Activated T-cell treated with anti-CD3 and anti-CD28 coated beads, Interleukin-2, amount 50 U/mL, for 48 hours (primary cell): ENCODE results near the gene ROMO1.
"Not testable (repeated sequence)": the region's sequence is repeated elsewhere in the genome, so short reads cannot be mapped to it uniquely, and the experiment has no call there.

Source experiments
- DNase-seq, 2 experiments: peaks; one replicate each; pipeline ENCODE4 v3.0.0-alpha.2; 2020

ROMO1 gene

DNA sequence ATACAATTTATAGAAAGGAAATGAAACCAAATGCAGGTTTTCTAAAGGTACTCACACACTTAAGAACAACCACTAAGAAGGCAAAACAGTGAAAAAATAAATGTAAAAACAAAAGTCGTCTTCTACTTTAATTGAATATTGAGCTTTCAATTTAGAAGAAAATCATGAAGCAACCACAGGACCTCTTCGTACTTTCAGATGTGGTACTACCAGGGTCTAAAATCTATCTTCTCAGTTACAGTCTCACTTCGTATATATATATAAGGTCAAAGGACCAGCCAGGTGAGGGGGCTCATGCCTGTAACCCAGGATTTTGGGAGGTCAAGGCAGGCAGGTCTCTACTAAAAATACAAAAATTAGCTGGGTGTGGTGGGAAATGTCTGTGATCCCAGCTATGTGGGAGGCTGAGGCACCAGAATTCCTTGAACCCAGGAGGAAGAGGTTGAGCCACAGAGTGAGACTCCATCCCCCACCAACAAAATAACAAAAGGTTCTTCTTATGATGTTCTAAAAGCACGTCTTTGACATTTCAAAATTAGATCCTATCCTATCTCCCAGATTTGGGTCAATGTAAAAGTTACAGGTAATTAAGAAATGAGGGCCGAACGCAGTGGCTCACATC is 12.5 kb downstream of the ROMO1 start:
- no peak for DNase-seq

DNA sequence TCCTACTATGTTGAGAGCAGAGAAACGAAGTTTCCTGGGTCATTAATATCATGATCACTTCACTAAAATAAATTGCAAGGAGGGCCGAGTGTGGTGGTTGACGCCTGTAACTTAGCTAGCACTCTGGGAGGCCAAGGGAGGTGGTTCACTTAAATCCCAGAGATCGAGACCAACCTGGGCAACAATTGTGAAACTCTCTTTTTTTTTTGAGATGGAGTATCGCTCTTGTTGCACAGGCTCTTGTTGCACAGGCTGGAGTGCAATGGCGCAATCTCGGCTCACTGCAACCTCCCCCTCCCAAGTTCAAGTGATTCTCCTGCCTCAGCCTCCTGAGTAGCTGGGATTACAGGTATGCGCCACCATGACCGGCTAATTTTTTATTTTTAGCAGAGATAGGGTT is 13.9 kb downstream of the ROMO1 start:
- not testable (repeated sequence) for DNase-seq

DNA sequence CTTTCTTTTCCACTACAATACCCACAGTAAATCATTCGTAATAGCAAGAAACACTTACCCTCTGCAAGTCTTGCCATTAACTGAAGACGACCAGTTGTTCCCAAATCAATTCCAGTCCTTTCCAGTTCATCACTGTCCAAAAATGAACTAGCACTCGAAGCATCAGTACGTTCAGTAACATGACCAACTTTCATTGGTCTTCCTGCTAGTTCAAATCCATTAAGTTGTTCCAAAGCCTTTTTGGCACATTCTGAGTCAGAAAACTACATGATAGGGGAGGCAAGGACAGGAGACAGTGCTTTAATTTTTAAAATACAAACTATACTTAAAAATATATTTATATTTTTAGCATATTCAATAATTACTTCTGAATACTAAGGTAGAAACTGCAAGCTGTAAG is 14.9 kb downstream of the ROMO1 start:
- DNase-seq, result no peak

DNA sequence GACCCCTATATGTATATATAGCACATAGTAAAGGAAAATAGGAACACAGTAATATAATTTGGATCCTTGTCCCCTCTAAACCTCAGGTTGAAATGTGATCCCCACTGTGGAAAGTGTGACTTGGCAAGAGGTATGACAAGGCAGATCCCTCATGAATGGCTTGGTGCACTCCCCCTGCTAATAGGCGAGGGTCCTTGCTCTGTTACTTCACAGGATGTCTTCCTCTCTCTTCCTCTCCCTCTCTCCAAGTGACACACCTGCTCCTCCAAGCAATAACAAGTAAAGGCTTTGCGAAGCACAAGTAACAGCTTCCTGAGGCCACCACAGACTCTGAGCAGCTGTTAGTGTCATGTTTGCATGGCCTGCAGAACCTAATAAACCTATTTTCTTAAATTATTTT is 16.4 kb downstream of the ROMO1 start:
- DNase-seq, result no peak

DNA sequence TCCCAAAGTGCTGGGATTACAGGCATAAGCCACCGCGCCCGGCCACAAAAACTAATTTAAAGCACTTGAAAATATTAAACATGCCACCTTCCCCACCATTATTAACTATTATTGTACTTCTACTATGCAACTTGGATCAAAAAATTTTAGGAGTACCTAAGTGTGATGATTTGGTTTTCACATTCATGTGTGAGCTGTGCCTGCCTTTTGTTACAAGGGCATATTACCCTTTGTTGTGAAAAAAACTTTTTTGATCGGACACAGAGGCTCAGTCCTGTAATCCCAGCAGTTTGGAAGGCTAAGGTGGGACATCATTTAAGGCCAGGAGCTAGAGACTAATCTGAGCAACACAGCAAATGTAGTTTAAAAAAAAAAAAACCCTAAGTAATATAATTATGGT is 17.1 kb downstream of the ROMO1 start:
- DNase-seq, result no peak

DNA sequence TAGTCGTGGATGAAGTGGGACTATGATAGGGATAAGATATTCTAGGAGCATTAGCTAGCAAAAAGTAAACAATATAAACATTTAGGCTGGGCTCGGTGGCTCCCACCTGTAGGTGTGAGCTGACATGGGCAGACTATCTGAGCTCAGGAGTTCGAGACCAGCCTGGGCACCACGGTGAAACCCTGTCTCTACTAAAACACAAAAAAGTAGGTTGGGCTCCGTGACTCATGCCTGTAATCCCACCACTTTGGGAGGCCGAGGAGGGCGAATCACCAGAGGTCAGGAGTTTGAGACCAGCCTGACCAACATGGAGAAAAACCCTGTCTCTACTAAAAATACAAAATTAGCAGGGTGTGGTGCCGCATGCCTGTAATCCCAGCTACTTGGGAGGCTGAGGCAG is 19.1 kb downstream of the ROMO1 start:
- DNase-seq, result peak in 1 of 2 experiments; percentile 29

DNA sequence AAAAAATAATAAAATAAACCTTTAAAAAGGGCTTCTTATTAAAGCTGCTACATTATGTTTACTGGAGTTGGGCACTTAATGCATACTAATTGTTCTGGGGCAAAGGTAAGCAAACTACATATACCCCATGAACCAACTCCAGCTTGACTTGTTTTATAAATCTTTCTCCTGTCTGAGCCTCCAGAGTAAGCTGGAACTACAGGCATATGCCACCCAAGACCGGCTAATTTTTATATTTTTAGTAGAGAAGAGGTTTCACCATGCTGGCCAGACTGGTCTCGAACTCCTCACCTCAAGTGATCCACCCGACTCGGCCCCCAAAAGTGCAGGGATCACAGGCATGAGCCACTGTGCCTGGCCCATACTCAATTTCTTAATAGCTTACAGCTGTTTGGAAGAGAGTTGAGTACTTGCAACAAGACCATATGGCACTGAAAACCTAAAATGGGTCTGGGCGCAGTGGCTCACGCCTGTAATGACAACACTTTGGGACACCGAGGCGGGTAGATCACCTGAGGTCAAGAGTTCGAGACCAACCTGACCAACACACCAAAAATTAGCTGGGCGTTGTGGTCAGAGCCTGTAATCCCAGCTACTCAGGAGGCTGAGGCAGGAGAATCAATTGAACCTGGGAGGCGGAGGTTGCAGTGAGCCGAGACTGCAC is 19.9 kb downstream of the ROMO1 start:
- DNase-seq, result peak in 1 of 2 experiments; percentile 32

DNA sequence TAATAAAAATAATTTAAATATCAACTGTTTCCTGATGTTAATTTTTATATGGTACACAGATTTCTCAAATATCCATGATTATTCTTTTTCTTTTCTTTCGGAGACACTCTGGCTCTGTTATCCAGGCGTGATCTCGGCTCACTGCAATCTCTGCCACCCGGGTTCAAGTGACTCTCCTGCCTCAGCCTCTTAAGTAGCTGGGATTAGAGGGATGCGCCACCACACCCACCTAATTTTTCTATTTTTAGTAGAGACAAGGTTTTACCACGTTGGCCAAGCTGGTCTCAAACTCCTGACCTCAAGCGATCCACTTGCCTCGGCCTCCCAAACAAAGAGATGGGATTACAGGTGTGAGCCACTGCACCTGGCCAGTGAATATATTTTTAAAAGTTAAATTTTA is 20.5 kb downstream of the ROMO1 start:
- no peak for DNase-seq

DNA sequence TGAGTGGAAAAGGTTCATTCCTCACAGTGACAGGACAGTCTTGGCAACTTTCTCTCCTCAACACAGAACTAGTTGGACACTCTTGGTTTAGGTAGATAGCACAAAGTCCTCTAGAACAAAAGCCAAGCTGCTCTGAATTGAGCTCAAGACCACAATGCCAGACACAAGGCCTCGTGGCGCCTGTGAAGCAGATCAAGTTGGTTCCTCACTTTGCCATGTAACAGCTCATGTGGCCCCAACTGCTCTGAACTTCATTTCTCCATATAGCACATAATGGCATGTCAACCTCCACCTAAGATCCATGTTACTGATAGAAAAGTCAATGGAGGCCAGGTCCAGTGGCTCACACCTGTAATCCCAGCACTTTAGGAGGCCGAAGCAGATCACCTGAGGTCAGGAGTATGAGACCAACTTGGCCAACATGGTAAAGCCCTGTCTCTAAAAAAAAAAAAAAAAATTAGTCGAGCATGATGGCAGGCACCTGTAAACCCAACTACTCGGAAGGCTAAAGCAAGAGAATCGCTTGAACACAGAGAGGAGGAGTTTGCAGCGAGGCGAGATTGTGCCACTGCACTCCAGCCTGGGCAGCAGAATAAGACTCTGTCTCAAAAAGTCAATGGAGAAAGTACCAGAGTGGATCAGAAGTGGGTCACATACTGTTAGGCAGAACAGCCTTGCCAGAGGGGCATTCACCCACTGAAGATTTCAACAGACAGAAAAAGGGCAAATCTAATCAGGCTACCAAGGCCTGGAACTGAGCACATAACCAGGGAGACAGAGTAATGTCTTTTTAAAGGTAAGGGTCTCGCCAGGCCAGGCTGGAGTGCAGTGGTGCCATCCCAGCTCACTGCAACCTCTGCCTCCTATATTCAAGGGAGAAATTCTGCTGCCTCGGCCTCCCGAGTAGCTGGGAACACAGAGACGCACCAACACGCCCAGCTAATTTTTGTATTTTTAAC is 21.2 kb downstream of the ROMO1 start:
- no peak for DNase-seq

DNA sequence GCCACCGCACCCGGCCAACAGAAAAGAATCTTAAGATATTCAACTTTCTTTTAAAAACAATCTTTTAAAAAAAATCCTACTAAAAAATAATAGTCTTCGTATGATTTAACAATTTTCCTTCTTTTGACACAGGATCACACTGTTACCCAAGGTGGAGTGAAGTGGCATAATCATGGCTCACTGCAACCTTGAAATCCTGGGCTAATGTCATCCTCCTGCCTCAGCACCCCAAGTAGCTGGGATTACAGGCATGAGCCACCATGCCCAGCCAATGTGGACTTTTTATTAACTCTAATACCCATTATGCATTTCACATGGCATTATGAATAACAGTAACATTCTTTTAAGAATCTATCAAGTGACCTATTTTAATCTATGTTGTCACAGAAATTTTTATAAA is 22.0 kb downstream of the ROMO1 start:
- DNase-seq, result no peak

DNA sequence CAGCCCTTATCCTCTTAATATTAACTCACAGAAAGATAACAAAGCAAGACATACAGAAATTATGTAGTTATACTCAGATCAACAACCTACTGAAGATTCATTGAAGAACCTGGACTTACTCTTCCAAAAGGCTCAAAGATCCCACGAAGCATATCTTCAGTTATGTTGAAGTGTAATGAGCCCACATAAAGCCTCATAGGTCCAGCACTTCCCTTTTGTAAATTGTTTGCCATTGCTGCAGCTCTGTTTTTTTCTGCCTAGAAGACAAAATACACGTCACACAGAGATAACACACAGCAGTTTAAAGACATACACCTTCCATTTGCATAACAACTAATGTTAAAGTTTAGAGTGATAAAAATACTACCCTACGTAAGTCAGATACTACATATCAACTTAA is 22.4 kb downstream of the ROMO1 start:
- no peak for DNase-seq

DNA sequence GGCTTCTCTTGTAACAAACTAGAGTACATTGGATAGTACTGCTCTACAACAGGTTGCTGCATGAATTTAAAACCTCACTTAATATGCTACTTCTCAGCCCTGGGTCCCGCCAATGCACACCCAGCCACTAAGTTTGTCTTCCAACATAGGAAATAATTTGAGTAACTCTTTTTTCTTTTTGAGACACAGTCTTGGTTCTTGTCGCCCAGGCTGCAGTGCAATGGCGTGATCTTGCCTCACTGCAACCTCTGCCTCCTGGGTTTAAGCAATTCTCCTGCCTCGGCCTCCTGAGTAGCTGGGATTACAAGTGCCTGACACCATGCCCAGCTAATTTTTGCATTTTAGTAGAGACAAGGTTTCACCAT is 24.1 kb downstream of the ROMO1 start:
- DNase-seq, result not testable (repeated sequence)

DNA sequence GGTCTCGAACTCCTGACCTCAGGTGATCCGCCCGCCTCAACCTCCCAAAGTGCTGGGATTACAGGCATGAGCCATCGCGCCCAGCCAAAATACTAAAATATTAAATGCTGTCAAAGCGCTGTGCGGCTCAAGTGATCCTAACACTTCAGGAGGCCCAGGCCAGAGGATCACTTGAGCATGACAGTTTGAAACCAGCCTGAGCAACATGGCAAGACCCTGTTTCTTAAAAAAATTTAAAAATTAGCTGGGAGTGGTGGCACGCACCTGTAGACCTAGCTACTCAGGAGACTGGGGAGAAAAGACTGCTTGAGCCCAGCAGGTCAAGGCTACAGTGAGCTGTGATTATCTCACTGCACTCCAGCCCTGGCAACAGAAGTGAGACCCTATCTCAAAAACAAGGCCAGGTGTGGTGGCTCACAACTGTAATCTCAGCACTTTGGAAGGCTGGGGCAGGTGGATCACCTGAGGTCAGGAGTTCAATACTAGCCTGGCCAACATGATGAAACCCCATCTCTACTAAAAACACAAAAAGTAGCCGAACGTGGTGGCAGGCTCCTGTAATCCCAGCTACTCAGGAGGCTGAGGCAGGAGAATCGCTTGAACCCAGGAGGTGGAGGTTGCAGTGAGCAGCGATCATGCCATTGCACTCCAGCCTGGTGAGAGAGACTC is 24.6 kb downstream of the ROMO1 start:
- DNase-seq, result not testable (repeated sequence)

DNA sequence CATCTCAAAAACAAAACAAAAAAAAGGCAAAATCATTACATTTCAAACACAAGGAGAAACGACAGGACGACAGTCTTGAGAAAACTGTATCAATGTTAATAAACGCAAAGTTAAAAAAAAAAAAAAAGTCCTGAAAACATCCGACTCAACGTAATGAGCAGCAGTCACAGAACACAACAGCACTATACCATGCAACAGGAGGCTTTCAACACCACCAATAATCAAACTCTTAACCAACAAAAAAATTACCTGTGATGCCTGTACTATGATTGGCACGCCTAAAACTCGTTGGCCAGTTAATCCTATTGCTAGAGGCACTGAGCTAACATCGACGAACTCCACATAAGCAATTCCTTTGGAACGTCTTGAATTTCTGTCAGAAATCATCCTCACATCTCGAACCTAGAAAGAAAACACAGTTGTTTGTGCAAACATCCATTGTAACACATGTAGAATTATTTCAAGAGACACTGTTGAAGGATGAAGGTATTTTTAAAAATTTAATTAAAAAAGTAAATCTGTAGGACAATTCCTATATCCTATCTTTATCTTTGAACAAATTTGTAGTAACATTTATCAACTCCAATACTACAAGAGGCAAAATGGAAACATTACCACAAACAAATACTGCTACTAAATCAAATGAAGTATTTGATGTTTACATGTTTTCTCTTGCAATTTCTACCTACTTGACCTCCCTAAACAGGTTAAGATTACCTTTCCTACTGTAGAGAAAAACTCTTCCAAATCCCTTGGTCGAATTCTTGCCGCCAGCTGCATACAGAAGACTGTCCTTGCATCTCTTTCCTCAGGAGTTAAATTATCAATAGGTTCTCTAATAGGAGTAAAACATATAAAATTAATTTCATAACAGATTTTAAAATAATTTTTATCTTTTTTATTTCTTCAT is 25.4 kb downstream of the ROMO1 start:
- no peak for DNase-seq

DNA sequence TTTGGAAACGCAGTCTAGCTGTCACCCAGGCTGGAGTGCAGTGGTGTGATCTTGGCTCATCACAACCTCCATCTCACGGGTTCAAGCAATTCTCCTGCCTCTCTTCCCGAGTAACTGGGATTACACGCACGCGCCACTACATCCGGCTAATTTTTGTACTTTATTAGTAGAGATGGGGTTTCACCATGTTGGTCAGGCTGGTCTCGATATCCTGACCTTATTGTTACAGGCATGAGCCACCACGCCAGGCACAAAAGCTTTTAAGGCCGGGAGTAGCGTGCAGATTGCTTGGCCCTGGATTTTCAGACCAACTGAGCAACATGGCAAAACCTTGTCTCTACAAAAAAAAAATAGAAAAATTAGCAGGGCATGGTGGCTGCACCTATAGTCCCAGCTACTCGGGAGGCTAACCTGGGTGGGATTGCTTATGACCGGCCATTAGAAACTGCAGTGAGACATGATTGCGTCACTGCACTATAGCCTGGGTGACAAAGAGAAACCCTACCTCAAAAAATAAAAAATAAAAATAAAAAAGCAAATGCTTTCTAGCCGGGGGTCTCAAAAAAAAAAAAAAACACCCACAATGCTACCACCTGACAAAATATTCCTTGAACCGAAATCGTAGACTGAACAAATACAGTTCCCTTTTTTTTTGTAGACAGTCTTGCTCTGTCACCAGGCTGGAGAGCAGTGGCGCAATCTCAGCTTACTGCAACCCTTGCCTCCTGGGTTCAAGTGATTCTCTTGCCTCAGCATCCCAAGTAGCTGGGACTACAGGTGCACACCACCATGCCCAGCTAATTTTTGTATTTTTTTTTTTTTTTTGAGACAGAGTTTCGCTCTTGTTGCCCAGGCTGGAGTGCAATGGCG is 27.9 kb downstream of the ROMO1 start:
- no peak for DNase-seq

DNA sequence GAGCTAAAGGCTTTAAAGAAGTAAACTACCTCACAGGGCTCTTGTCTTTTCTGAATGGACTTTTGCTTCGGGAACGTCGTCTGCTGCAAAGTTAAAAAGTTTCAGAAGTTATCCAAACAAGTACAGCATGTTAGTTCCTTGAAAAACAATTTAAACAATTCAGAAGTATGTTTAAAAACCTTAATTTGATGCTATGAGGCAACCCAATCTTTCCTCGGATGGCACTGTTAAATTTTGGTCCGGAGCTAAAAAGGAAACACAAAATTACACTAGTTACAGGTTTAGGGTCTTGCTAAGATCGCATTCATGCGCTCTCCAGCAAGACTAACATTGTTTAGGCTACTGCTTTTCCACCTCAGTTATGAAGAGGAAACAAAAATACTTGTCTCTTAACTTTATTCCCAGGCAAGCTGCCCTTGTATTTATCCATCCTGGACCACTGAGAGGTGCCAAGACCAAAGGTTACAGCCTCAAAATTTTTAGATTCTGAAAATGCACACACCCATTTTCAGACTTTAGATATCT is 30.1 kb downstream of the ROMO1 start:
- DNase-seq, result no peak

DNA sequence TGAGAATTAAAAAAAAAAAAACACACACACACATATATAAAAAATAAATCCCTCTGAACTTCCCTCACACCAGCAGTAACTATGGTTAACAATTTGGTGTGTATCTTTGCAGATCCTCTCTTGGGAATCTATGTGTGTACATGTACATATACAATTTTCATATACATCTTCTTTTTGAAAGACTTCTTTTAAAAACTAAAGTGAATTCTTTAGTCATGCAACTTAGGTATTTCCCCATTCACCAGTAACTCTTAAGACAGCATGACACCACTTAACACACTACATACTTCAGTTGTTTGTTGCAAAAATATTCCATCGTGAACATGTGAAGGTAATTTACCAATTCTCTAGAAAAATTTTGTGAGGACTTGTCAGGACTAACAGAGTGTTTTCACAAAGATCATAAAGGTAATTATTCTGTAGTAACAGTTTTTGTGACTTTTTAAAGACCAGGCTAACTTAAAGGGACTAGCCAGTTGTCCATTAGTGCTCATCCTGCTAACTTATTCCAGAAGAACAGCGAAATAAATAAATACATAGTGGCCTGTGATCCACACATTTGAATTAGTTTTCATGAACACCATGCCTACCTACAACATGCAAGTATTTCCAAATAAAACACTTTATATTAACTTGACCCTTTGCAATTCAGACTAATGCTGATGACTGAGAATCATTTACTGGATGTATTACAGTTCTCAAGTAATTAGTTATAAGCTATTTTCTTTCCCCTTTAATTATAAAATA is 30.8 kb downstream of the ROMO1 start:
- DNase-seq, result no peak

DNA sequence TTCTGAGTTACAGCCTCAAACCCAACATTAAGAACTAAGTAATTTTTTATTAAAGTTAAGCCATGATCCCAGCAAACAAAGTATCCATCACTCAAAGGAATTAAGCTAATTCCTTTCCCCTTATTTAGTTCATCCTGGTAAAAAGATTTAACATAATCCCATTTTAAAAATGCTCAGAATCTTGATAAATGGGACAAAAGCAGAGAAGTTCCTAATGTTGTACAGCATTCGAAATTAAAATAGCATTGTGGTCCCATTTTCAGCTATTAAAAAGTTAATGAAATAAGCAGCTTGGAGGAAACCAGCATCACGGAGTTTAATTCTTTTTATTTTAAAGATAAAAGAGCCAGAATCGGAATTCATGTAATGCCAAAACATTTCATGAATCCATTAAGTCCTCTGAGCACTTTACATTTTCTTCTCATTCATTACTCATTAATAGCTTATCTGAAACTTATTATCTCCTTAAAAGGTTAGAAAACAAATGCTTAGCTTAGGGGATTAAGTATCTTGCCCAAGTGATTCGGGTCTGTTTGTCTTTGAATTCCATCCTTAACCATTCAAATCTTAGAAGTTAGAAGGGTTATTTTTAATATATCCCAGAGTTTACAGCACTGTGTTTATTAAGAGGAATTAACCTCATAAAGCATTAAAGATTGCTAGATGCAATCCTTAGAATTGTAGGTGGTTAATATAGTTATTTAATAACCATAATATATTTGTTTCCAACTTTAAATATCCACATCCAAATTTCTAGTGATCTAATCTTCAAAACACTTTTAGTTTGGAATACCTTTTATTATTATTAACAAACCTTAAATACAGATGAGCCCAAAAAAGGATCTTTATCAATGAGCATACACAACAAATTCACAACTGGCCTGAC is 31.6 kb downstream of the ROMO1 start:
- DNase-seq, result no peak

DNA sequence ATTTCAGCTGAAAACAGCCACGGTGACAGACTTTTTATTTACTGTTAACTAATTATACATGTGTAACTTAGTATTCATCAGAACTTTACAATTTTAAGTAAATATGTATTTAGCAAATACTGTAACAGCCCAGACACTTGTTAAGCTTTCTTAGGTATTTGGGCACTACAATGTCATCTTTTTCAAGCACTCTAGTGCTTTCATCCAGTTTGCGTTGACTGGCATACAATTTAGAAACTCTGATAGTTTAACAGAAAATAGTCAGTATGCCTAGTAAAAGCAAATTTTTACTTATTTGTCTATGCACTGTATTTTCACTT is 32.2 kb downstream of the ROMO1 start:
- no peak for DNase-seq
